Pancreas (tissue), 10 donors: ENCODE results near the gene TMEM183A. TPM values are rescaled to one million over a fixed set of nuclear protein-coding genes. Genes with fewer than 3 reads are reported as not detected.
A peak's percentile ranks its signal among the peaks of the same experiment; 100 is the strongest.

Source experiments
- ATAC-seq, 4 donors: fragments of 200-7000 bp; cut with Tn5 transposase; one replicate each; pipeline versions ENCODE4 v1.8.0 to v1.9.1; 2020; ENCODE audit warnings: mild to moderate bottlenecking in 4 of 4, moderate library complexity in 4 of 4
- DNase-seq, 6 donors: peaks; one replicate each; pipeline ENCODE4 v3.0.0-alpha.2; 2020
- FAIRE-seq: peaks from 2 replicates; lab custom pipeline; 2012; peaks lifted over from hg19 to GRCh38; lab: Jason Lieb, UNC
- H3K27ac ChIP-seq, 4 donors: fragments of 200-600 bp; sonication (generic); 1 replicate in 3 of 4; 2 replicates in 1 of 4; pipeline versions ENCODE4 v1.5.0 to v1.8.0; 2020
- H3K27me3 ChIP-seq, 4 donors: fragments of 200-600 bp; one replicate each; pipeline ENCODE4 v1.8.0; 2021
- H3K36me3 ChIP-seq, 3 donors: fragments of 200-600 bp; sonication (generic) in 1 of 3; one replicate each; pipeline versions ENCODE4 v1.5.0 to v1.8.0; 2020 to 2021
- H3K4me1 ChIP-seq, 3 donors: fragments of 200-600 bp; one replicate each; pipeline ENCODE4 v1.8.0; 2021
- H3K4me3 ChIP-seq, 4 donors: fragments of 200-600 bp; sonication (generic) in 2 of 4; one replicate each; pipeline versions ENCODE4 v1.5.0 to v1.8.0; 2020 to 2021
- H3K9me3 ChIP-seq, 4 donors: fragments of 200-600 bp; one replicate each; pipeline ENCODE4 v1.8.0; 2021
- CTCF ChIP-seq, 4 donors: fragments of 200-600 bp; sonication (generic) in 3 of 4; IDR thresholded peaks; one replicate each; pipeline versions ENCODE4 v1.5.0 to v1.8.0; 2021; ENCODE audit warnings: antibody characterized with exemption in 4 of 4
- WGBS, 2 donors: extraction: QIAGEN DNeasy Blood & Tissue Kit; methylation state at CpG; one replicate each; pipeline ENCODE4 v1.1.7; 2013; 5-methylcytosine and 5-hydroxymethylcytosine counted together
- intact Hi-C, 3 donors: fragments of 100-400 bp; cut with DNase I; formaldehyde crosslinking; loops; one replicate each; pipeline versions ENCODE4 v1.11.1 to v1.14.2; 2022
- polyA plus RNA-seq, 2 donors: library from polyadenylated mRNA; stranded (reverse); fragments of 200-250 nt; gene quantifications; one replicate each; pipeline ENCODE4 v1.2.3, GENCODE V29; 2013
- total RNA-seq, 6 donors: library from RNA; stranded (reverse); fragmentation: NEBNext Ultra II Directional in 4 of 6; extraction: Animal tissue kit (Norgen Biotek cat#: 25700) in 4 of 6; gene quantifications; one replicate each; pipeline versions ENCODE4 v1.2.1 to v1.2.4, GENCODE V29; 2021 to 2023
- donor health status: healthy with polysubstance abuse.
- donor health status: DM: no; HTN: no; CAD: no; lungs with moderate emphysema.
- donor health status: DM: no; HTN: no; CAD: no.
- donor health status: control.
- donor health status: control.
- donor health status: Bipolar disorder and iron deficiency.
- donor health status: DM: yes; HTN: yes; CAD: no.
- donor health status: DM: no; HTN: no; CAD: no.
- donor health status: DM: no; HTN: no; CAD: no.
- donor health status: DM: yes; HTN: yes; CAD: no.

TMEM183A gene
- total and polyA plus RNA-seq, 8 donors: 16.6 to 38.7 (median 30.6) TPM

- Histone ChIP-seq H3K27ac (no peak overlapping the region), H3K4me1 (no peaks in the 10 kb centered on the region), H3K27me3 (no peaks in the 10 kb centered on the region), H3K36me3 (no peaks in the 10 kb centered on the region), H3K4me3 (no peak overlapping the region), H3K9me3 (no peaks in the 10 kb centered on the region)
- no peak for ATAC-seq
- WGBS, 2 donors: 80 to 98% methylated on average over 2 of the region's 2 CpGs
- no peak for DNase-seq
- intact Hi-C loops: no loop called here
- no peak for FAIRE-seq
- no peak for TF ChIP-seq CTCF (IDR thresholded peaks at IDR 0.05)
These were observed 26.1 kb downstream of the TMEM183A start for GRCh38 chr1:203033287-203033686.

- no peak for ATAC-seq
- DNase-seq: no peak
- intact Hi-C loops: no loop called here
- no peaks in the 10 kb centered on the region for H3K27me3 ChIP-seq
- no peak overlapping the region for H3K27ac ChIP-seq
- no peaks in the 10 kb centered on the region for H3K9me3 ChIP-seq
- no peak for TF ChIP-seq CTCF (IDR thresholded peaks at IDR 0.05)
- FAIRE-seq: no peak
- no peaks in the 10 kb centered on the region for H3K36me3 ChIP-seq
- H3K4me3 ChIP-seq: no peak overlapping the region
- 63 to 64% methylated on average over 2 of the region's 2 CpGs for WGBS, 2 donors
- no peaks in the 10 kb centered on the region for H3K4me1 ChIP-seq
These were observed 26.7 kb downstream of the TMEM183A start for GRCh38 chr1:203033917-203034316.

GRCh38 chr1:203034422-203035110, 27.4 kb downstream of the TMEM183A start:
- Histone ChIP-seq H3K9me3 (no peaks in the 10 kb centered on the region), H3K4me3 (no peak overlapping the region), H3K27ac (no peak overlapping the region), H3K36me3 (no peaks in the 10 kb centered on the region), H3K4me1 (no peaks in the 10 kb centered on the region), H3K27me3 (no peaks in the 10 kb centered on the region)
- WGBS, 2 donors: 70 to 73% methylated on average over 10 of the region's 10 CpGs
- intact Hi-C loops: loop anchor here in 1 of 3 donors (5.0 kb wide), 1 partner anchor 183 kb away; no protein-coding TSS in a partner anchor
- FAIRE-seq (no peak), ATAC-seq (no peak), DNase-seq (peak in 1 of 6 donors; percentile 28)
- TF ChIP-seq CTCF (IDR thresholded peaks at IDR 0.05): no peak

GRCh38 chr1:203035111-203036000, 28.2 kb downstream of the TMEM183A start:
- H3K9me3 ChIP-seq: no peaks in the 10 kb centered on the region
- no peak for FAIRE-seq
- TF ChIP-seq CTCF (IDR thresholded peaks at IDR 0.05): no peak
- intact Hi-C loops: loop anchor here in 1 of 3 donors (5.0 kb wide), 1 partner anchor 182 kb away; no protein-coding TSS in a partner anchor
- no peaks in the 10 kb centered on the region for H3K4me1 ChIP-seq
- no peaks in the 10 kb centered on the region for H3K27me3 ChIP-seq
- ATAC-seq: no peak
- no peak overlapping the region for H3K27ac ChIP-seq
- DNase-seq: no peak
- WGBS, 2 donors: 72 to 76% methylated on average over 15 of the region's 15 CpGs
- no peaks in the 10 kb centered on the region for H3K36me3 ChIP-seq
- H3K4me3 ChIP-seq: no peak overlapping the region
